GM21423 (cell line): Measurements from ENCODE around the gene FSTL4.
"Not testable (repeated sequence)": the region's sequence is repeated elsewhere in the genome, so short reads cannot be mapped to it uniquely, and the experiment has no call there.

Experiments
- ATAC-seq: cut with Tn5 transposase; IDR thresholded peaks from one replicate; pipeline ENCODE4 v1.9.1; 2021; ENCODE audit warnings: mild to moderate bottlenecking, moderate library complexity; ENCODE audit not compliant: unreplicated experiment

Gene FSTL4

GRCh38 chr5:133559960-133560359 lies 52.4 kb downstream of the FSTL4 start:
- ATAC-seq = no peak

DNA sequence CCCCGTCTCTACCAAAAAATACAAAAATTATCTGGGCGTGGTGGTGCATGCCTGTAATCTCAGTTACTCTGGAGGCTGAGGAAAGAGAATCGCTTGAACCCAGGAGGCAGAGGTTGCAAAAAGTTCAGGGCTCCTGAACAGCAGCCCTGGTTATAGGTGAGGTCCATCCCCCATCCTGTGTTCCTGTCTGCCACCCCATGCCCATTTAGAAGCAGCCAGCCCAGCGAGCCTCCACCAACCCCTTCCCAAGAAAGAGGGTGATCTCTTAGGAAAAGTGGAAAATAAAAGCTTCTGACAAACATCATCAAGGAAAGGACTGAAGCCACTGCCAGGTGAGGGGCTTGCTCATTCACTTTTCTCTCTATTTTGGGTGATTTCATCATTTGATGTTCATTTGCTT lies 55.8 kb downstream of the FSTL4 start:
- ATAC-seq = no peak

DNA sequence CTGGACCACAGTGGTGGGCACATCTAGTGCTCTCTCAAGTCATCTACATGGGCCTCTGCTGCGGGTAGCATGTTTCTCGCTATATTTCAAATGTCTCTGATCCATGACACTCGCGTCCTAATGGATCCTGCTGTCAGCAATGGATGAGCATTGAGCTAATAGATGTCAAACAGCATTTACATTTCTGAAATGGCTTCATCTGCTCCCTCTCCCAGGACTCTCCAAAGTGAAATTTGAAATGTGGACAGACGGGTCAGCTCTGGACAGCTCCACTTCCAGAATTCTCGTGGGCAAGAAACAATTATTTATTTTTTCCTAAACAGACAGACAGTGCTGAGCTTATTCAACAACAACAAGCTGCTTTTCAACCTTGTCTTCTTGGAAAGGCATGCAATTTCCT lies 58.1 kb downstream of the FSTL4 start:
- no peak for ATAC-seq

GRCh38 chr5:133552925-133553525 lies 59.3 kb downstream of the FSTL4 start:
- no peak for ATAC-seq

- ATAC-seq = no peak
These were observed 65.8 kb downstream of the FSTL4 start for GRCh38 chr5:133546500-133546899.

DNA sequence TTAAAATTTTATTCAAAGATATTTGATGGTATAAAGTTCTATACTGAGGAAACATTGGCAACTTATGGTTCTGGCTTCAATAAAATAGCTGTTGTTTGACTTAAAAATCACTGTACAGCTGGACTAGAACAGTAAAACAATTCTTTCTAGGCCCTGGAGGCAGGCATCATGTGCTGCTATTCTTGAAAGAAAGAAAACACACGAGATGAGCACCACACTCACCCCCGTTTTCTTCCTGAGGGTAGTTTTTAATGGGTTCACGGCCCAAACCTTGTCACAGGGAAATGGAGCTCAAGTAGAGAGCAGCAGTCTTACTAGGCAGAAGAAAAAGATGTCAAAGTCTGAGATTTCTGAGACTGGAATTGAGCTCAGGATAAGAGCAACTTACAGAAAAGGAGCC lies 68.0 kb downstream of the FSTL4 start:
- ATAC-seq = no peak

- no peak for ATAC-seq
These were observed 72.5 kb downstream of the FSTL4 start for GRCh38 chr5:133539818-133540217.

DNA sequence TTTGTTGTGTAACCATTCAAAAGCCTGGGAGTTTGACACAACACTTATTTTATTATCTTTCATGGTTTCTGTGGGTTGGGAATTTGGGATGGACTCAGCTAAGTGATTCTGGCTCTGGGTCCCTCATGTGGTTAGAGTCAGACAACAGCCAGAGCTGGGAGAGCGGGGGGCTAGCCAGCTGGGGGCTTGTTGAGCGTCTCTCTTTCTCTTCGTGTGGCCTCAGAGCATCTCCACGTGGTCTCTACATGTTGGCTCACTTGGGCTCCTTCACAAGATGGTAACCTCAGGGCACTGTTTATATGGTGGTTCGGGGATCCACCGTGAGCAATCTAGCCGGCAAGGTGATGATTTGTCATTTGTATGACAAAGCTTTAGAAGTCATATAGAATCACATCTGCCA lies 73.6 kb downstream of the FSTL4 start:
- no peak for ATAC-seq

GRCh38 chr5:133535241-133535929 lies 77.0 kb downstream of the FSTL4 start:
- ATAC-seq = not testable (repeated sequence)

GRCh38 chr5:133534566-133534965 lies 77.8 kb downstream of the FSTL4 start:
- no peak for ATAC-seq

GRCh38 chr5:133533541-133533940 lies 78.8 kb downstream of the FSTL4 start:
- no peak for ATAC-seq

DNA sequence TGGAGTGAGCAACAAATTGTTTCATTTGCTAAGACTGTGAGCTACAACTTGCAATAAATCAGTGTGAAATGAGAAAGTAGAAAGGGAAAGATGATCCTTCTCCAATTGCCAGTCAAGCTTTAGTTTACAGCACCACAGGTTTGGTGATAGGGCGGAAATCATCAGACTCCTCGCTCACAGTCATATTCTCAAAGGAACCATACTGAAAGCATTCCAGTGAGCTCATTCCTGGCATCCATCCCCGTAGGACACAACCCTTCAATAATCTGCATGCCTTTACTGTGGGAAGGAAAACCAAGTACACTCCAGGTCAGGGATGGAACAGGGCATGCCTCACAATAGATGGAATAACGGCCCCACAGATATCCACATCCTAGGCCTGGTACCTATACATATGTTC lies 80.7 kb downstream of the FSTL4 start:
- no peak for ATAC-seq

- ATAC-seq = no peak
These were observed 81.2 kb downstream of the FSTL4 start for GRCh38 chr5:133531178-133531577.

GRCh38 chr5:133530270-133530669 lies 82.1 kb downstream of the FSTL4 start:
- ATAC-seq = no peak

DNA sequence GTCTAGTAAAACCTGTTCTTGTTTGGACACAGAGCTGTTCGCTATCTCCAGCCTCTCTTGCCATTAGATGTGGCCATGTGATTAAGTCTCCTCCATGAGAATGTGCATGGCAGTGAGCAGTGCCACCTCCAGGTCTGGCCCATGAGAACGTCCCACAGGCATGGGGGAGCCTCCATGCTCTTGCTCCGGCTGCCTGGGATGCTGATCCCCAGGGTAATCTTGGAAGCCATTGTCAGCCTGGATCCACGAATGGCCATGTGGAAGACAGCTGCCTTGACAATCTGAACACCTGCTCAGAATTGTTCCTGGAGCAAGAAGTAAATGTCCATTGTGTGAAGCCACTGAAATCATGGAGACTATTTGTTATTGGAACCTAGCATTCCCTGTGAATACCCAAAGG lies 83.5 kb downstream of the FSTL4 start:
- ATAC-seq = no peak

GRCh38 chr5:133527311-133527710 lies 85.0 kb downstream of the FSTL4 start:
- no peak for ATAC-seq

DNA sequence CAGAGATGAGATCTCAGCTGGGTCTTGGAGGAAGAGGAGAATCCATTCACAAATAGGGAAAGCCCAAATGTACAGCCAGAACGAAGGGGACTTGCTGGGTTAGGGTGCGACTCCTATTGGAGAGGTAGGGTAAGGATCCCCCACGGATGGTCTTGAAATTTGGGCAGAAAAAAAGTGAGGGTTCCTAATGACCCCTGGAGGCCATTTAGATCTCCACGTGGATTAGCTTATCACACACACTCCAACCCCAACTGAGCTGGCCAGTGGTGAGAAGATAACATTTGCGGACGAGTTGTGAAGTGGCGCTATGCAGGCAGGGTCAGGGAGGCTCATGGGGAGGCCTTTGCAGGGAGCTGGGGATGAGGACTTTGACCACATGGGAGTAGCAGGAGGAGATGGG lies 86.0 kb downstream of the FSTL4 start:
- no peak for ATAC-seq

- no peak for ATAC-seq
These were observed 87.2 kb downstream of the FSTL4 start for GRCh38 chr5:133525126-133525525.

GRCh38 chr5:133524666-133525065 lies 87.7 kb downstream of the FSTL4 start:
- no peak for ATAC-seq

DNA sequence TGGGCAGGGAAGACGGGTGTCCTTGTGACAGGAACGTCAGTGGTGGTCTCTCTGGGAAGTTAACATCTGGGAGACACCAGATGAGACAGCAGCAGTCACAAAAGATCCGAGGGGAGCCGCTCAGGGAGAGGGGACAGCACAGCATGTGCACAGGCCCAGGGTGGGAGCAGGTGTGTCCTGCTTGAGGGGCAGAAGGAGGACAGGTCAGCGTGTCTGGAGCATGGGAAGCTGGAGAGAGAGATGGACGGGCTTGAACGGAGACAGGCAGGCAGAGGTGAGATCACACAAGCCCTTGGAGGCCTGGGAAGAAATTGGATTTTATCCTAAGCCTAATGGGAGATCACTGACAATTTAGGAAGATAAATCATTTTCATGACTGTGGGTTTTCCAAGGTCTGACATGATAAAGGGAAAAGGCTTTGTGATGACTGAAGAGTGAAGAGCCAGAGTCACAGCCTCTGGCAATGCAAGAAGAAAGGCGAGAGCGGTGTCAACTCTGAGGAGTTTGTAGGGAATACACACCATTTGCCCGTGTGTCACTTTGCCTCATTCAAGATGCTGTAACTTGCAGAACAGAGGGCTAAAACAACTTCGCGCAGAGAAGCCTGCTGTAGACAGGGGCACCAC lies 88.3 kb downstream of the FSTL4 start:
- no peak for ATAC-seq

GRCh38 chr5:133523013-133523658 lies 89.2 kb downstream of the FSTL4 start:
- no peak for ATAC-seq

- ATAC-seq = no peak
These were observed 90.5 kb downstream of the FSTL4 start for GRCh38 chr5:133521801-133522200.
